ENCODE data around the gene TOR4A.

The TOR4A gene

DNA sequence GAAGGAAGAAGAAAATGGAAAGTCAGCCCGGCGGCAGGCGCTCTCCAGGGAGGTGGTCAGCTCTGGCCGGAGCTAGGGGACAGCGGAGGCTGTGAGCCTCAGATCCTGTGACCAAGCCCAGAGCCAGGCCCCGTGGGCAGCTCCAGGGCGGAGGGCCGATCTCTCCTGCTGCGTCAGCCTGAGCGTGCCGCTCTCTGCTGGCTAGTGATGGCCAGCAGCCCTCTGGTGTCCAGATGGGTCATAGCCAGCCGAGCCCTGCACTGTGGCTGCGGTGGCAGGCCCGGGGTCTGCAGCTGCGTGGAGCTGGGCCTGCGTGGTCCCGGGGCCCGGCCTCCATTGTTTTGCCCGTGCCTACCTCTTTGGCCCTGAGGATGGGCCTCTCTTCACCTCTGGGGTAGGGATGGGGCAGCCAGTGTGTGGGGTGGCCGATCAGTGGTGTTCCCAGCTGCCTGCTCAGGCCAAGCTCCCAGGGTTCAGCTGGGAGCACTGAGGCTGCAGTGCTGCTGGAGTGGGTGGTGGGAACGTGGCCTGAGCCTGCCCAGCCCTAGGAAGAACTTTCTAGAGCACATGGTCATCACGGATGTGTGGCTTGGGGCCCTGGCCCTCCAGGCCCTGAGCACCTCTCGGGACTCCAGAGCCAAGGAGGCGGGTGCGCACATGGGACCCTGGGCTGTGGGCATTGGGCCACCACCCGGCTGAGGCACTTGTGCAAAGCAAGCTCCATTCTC, 41.6 kb downstream of the TOR4A start:
- H3K27me3 ChIP-seq (ENCODE audit: insufficient read depth, poor library complexity, severe bottlenecking), result peaks cover 6% of the 10 kb centered on the region
- no peak overlapping the region for H3K4me3 ChIP-seq (replicated peaks; ENCODE audit: insufficient read depth, low read length)
- H3K27ac ChIP-seq (replicated peaks), result no peak overlapping the region
- TF ChIP-seq, protein P1, sequence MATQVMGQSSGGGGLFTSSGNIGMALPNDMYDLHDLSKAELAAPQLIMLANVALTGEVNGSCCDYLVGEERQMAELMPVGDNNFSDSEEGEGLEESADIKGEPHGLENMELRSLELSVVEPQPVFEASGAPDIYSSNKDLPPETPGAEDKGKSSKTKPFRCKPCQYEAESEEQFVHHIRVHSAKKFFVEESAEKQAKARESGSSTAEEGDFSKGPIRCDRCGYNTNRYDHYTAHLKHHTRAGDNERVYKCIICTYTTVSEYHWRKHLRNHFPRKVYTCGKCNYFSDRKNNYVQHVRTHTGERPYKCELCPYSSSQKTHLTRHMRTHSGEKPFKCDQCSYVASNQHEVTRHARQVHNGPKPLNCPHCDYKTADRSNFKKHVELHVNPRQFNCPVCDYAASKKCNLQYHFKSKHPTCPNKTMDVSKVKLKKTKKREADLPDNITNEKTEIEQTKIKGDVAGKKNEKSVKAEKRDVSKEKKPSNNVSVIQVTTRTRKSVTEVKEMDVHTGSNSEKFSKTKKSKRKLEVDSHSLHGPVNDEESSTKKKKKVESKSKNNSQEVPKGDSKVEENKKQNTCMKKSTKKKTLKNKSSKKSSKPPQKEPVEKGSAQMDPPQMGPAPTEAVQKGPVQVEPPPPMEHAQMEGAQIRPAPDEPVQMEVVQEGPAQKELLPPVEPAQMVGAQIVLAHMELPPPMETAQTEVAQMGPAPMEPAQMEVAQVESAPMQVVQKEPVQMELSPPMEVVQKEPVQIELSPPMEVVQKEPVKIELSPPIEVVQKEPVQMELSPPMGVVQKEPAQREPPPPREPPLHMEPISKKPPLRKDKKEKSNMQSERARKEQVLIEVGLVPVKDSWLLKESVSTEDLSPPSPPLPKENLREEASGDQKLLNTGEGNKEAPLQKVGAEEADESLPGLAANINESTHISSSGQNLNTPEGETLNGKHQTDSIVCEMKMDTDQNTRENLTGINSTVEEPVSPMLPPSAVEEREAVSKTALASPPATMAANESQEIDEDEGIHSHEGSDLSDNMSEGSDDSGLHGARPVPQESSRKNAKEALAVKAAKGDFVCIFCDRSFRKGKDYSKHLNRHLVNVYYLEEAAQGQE (IDR thresholded peaks at IDR 0.05; ENCODE audit: insufficient replicate concordance, low read depth), result no peak
- TF ChIP-seq GABPA (IDR thresholded peaks at IDR 0.05; ENCODE audit: low read depth), result no peak
- no peak for TF ChIP-seq POLR2AphosphoS5 (IDR thresholded peaks at IDR 0.05; ENCODE audit: low read depth)
- TF ChIP-seq, protein P2, sequence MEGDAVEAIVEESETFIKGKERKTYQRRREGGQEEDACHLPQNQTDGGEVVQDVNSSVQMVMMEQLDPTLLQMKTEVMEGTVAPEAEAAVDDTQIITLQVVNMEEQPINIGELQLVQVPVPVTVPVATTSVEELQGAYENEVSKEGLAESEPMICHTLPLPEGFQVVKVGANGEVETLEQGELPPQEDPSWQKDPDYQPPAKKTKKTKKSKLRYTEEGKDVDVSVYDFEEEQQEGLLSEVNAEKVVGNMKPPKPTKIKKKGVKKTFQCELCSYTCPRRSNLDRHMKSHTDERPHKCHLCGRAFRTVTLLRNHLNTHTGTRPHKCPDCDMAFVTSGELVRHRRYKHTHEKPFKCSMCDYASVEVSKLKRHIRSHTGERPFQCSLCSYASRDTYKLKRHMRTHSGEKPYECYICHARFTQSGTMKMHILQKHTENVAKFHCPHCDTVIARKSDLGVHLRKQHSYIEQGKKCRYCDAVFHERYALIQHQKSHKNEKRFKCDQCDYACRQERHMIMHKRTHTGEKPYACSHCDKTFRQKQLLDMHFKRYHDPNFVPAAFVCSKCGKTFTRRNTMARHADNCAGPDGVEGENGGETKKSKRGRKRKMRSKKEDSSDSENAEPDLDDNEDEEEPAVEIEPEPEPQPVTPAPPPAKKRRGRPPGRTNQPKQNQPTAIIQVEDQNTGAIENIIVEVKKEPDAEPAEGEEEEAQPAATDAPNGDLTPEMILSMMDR (IDR thresholded peaks at IDR 0.05; ENCODE audit: insufficient read depth, low read length), result no peak
- no peak for TF ChIP-seq SPI1 (IDR thresholded peaks at IDR 0.05; ENCODE audit: borderline replicate concordance, low read depth)
- DNase-seq (ENCODE audit: low read depth in 1 of 2, low spot score in 1 of 2), result no peak

DNA sequence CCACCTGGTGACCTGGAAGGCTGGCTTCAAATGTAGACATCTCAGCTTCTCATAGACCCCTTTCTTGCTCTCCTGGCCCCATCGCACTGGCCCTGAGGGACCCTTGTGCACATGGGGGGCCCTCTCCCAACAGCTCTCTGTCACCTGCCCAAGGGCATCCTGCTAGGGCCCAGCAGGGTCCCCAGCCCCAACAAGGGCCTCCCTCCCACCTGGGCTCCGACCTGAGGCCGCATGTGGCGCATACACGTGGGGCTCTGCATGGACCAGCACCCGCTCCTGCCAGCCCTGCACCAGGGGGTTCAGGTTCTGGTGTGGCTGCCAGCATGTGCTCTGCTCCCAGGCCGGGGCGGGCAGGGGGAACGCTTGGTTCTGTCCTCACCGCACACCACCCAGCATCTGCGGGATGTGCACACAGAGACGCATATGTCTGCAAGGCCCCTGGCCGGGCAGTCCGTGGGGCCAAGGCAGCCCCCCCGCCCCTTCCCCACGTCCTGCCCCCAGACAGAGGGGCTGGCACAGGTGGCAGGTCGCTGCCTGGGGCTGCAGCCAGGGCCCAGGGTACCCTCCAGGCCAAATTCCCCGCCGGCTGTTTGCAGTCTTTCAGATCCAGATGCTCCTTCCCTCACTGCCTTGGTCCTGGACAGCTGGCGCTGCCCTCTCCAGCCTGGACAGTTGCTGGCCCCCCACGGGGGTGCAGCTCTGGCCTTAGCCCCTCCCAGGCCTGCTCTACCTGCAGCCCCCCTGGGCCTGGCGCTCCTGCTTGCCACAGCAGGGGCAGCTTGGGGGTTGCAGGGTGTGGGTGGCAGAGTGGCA, 42.4 kb downstream of the TOR4A start:
- TF ChIP-seq, protein P1 (IDR thresholded peaks at IDR 0.05; ENCODE audit: insufficient replicate concordance, low read depth), result no peak
- TF ChIP-seq GABPA (IDR thresholded peaks at IDR 0.05; ENCODE audit: low read depth), result no peak
- no peak for TF ChIP-seq SPI1 (IDR thresholded peaks at IDR 0.05; ENCODE audit: borderline replicate concordance, low read depth)
- TF ChIP-seq, protein P2 (IDR thresholded peaks at IDR 0.05; ENCODE audit: insufficient read depth, low read length), result no peak
- TF ChIP-seq POLR2AphosphoS5 (IDR thresholded peaks at IDR 0.05; ENCODE audit: low read depth), result no peak
- DNase-seq (ENCODE audit: low read depth in 1 of 2, low spot score in 1 of 2), result no peak
- Histone ChIP-seq H3K27ac (replicated peaks) (no peak overlapping the region), H3K4me3 (replicated peaks; ENCODE audit: insufficient read depth, low read length) (no peak overlapping the region), H3K27me3 (ENCODE audit: insufficient read depth, poor library complexity, severe bottlenecking) (peaks cover 6% of the 10 kb centered on the region)

DNA sequence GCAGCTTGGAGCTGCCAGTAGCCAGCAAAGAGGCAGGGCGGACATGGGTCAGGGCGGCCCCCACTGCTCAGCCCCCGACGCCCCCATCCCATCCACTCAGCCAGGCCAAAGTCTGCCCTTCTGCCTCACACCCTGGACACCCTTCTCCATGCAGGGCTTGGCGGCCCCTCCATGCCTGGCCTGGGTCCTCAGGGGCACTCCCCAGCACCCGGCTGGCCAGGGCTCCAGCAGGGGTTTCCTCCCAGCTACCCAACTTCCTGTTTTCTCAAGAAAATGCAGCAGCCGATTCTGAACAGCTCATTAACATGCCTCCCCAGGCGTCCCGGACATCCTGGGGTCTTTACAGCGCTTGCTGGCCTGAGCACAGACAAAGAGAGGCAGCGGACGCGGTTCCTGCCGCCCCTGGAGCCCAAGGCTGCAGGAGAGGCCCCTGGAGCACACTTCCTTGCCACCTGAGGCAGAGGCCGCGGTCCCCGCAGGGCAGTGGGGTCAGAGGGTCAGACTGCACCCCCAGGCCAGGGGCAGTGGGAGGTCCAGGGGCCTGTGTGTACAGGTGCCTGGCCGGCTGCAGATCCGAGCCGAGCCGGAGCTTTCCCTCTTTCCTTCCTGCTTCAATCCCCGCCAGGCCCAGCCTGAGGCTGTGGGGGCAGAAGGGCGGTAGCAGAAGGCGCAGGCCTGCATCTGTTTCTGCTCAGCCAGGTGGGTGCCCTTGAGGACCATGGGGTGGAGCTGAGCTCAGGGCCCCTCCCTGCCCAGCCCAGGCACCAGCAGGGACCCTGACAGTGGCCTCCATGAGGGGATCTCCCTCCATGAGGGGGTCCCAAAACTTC, 43.2 kb downstream of the TOR4A start:
- H3K27ac ChIP-seq (replicated peaks), result no peak overlapping the region
- peaks cover 3% of the 10 kb centered on the region for H3K27me3 ChIP-seq (ENCODE audit: insufficient read depth, poor library complexity, severe bottlenecking)
- H3K4me3 ChIP-seq (replicated peaks; ENCODE audit: insufficient read depth, low read length), result no peak overlapping the region
- DNase-seq (ENCODE audit: low read depth in 1 of 2, low spot score in 1 of 2), result peak in 1 of 2 experiments; percentile 50
- TF ChIP-seq, protein P1 (IDR thresholded peaks at IDR 0.05; ENCODE audit: insufficient replicate concordance, low read depth), result no peak
- peak; percentile 75 for TF ChIP-seq SPI1 (IDR thresholded peaks at IDR 0.05; ENCODE audit: borderline replicate concordance, low read depth)
- no peak for TF ChIP-seq GABPA (IDR thresholded peaks at IDR 0.05; ENCODE audit: low read depth)
- TF ChIP-seq POLR2AphosphoS5 (IDR thresholded peaks at IDR 0.05; ENCODE audit: low read depth), result no peak

All from HL-60 (cell line).